GM12872 (cell line): Measurements from ENCODE around the gene GID8.

ENCODE experiments used
- CTCF ChIP-seq: IDR thresholded peaks from 3 replicates; pipeline ENCODE4 v1.5.1; 2011; ENCODE audit warnings: low read depth, mild to moderate bottlenecking, low read length, moderate library complexity; ENCODE audit not compliant: insufficient read depth

The GID8 gene

DNA sequence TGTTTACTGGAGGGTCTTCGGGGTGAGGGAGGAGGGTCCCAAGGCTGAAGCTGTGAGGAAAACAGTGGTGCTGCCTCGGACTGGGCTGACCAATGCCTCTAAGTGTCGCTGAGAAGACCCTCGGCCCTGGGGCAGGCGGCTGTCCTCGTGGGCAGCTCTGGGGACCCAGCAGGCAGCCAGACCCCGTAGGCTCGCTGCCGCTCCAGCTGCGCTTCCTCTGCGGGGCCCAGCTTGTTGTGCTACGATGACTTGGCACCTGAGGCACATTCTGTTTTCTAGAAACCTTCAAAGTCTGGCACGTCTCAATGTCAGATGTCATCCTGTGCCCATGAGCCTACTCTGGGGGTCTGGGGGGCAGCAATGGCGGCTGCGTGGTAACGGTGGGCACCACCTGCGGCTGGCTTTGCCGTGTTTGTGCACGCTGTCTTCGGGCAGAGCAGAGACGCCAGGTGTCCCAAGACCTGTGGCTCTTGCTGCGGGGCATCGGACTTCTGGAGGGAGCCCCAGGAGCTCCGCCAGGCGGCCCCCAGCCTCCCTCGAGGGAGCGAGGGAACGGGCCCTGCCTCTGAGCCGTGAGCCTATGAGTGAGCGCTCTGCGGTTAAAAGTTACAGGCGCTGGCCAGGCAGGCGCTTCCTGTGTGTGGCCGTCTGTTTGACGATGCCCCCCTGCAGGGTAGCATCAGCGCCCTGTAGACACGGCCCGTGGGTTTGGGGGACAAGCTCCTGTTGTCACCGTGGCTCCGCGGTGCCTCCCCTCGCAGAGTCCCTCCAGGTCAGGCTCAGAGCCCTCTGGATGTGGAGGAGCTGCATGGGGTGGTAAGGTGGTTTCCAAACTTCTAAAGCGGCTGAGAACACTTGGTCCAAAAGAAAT lies 21.4 kb downstream of the GID8 start:
- no peak for TF ChIP-seq CTCF

GRCh38 chr20:62959998-62960436 lies 22.1 kb downstream of the GID8 start:
- no peak for TF ChIP-seq CTCF

DNA sequence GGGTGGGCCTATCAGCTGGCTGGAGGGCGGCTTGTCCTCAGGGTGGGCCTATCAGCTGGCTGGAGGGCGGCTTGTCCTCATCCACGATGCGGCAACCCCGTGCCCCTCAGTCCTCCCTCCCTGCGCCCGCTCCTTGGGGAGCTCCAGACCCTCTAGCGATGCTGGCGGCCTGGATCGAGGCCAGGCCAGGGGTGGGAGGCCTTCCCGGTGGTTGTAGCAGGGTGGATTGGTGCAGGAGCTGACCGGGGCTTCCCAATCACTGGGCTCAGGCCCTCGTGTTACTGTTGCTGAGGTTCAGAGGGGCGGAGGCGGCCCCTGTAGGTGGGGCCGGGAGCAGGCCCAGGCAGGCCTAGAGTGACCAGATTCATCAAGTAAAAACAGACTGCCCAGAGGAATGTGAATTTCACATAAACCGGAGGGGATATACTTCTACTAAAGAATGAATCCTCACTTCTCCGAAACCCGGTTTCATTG lies 23.4 kb downstream of the GID8 start:
- no peak for TF ChIP-seq CTCF

GRCh38 chr20:62961799-62962198 lies 23.9 kb downstream of the GID8 start:
- no peak for TF ChIP-seq CTCF

- no peak for TF ChIP-seq CTCF
These were observed 24.4 kb downstream of the GID8 start for GRCh38 chr20:62962221-62962879.

- TF ChIP-seq CTCF, result no peak
These were observed 25.1 kb downstream of the GID8 start for GRCh38 chr20:62962891-62963613.
